Lower leg skin (tissue), 3 donors: ENCODE measurements around the gene CCDC150.

Experiments
- CTCF ChIP-seq, 3 donors: fragments of 450-650 bp; IDR thresholded peaks; one replicate each; pipeline ENCODE4 v1.5.1; 2016; ENCODE audit warnings: antibody characterized with exemption in 3 of 3, mild to moderate bottlenecking in 3 of 3, moderate library complexity in 2 of 3
- POLR2A ChIP-seq, 2 donors: fragments of 450-650 bp; IDR thresholded peaks; one replicate each; pipeline ENCODE4 v1.6.1; 2016 to 2017; ENCODE audit warnings: antibody characterized with exemption in 2 of 2, mild to moderate bottlenecking in 1 of 2, moderate library complexity in 1 of 2

DNA sequence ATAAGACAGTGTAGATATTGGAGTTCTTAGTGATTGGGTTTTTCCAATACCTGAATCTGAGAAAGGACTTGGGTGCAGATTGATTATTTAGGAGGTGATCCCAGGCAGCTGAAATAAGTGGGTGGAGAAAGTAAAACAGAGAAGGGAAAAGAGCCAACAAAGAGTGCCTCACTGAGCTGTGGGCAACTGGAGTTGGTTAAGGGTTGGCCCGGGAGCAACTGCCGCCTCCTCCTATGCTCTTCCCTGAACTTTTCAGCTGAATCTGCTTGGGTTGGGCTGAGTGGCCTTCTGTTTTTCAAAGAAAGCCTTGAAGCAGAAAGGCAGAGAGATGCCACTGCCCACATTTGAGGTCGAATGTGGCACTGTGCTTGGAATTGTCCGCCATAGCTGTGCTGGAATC lies 20.9 kb upstream of the CCDC150 start:
- TF ChIP-seq CTCF (IDR thresholded peaks at IDR 0.05) (no peak), POLR2A (IDR thresholded peaks at IDR 0.05) (no peak)
